AG04449 (cell line): Measurements from ENCODE around the gene CDC42SE2.

ENCODE experiments used
- CTCF ChIA-PET: fragments of 350-600 bp; formaldehyde crosslinking; extraction: SDS; loops from one replicate; lab custom pipeline; 2021; ENCODE audit warnings: antibody characterized with exemption; lab: Yijun Ruan, JAX
- POLR2A ChIA-PET: fragments of 400-600, 350-600 bp; formaldehyde crosslinking; extraction: SDS; loops from one replicate; lab custom pipeline; 2020; ENCODE audit warnings: antibody characterized with exemption, inconsistent platforms; lab: Yijun Ruan, JAX
- DNase-seq: peaks from one replicate; pipeline ENCODE4 v3.0.0-alpha.2; 2010; ENCODE audit warnings: low read depth, low spot score
- H3K4me3 ChIP-seq: 2 replicates; pipeline ENCODE4 v1.5.1; 2011; ENCODE audit warnings: low read depth, mild to moderate bottlenecking, control low read depth, low read length
- CTCF ChIP-seq: IDR thresholded peaks from one replicate; pipeline ENCODE4 v1.5.1; 2011; ENCODE audit warnings: mild to moderate bottlenecking, moderate library complexity, low read length, control low read depth, inconsistent platforms; ENCODE audit not compliant: insufficient read depth; ENCODE audit errors: missing control alignments

CDC42SE2 gene

GRCh38 chr5:131286400-131286715, 22.5 kb downstream of the CDC42SE2 start:
- no peak overlapping the region for H3K4me3 ChIP-seq
- no peak for TF ChIP-seq CTCF
- POLR2A ChIA-PET: no interaction called here
- no peak for DNase-seq
- CTCF ChIA-PET: no interaction called here

- no peak for TF ChIP-seq CTCF
- no peak for DNase-seq
- POLR2A ChIA-PET: no interaction called here
- no peak overlapping the region for H3K4me3 ChIP-seq
- CTCF ChIA-PET: no interaction called here
Measured at GRCh38 chr5:131288328-131288727, 24.5 kb downstream of the CDC42SE2 start.

GRCh38 chr5:131289738-131290137, 25.9 kb downstream of the CDC42SE2 start:
- ChIA-PET CTCF (no interaction called here), POLR2A (no interaction called here)
- no peak overlapping the region for H3K4me3 ChIP-seq
- DNase-seq: no peak
- TF ChIP-seq CTCF: no peak

- POLR2A ChIA-PET: no interaction called here
- CTCF ChIA-PET: no interaction called here
- no peak for TF ChIP-seq CTCF
Measured at GRCh38 chr5:131296213-131296672, 32.4 kb downstream of the CDC42SE2 start.

DNA sequence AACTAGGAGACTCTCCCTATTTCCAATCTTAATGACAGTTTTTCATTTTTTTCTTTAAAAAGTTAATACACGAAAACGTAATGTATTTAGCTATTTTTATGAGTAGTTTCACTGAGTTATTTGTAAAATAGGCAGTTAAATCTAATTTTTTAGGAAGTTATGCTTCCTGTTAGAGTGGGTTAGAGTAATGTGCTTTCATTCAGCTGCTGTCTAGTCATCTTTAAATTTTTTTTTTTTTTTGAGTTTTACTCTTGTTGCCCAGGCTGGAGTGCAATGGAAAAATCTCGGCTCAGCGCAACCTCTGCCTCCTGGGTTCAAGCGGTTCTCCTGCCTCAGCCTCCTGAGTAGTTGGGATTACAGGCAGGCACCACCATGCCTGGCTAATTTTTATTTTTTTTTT, 34.0 kb downstream of the CDC42SE2 start:
- TF ChIP-seq CTCF: no peak
- POLR2A ChIA-PET: no interaction called here
- H3K4me3 ChIP-seq: no peak overlapping the region
- no peak for DNase-seq
- CTCF ChIA-PET: no interaction called here

More at GRCh38 chr5:131296213-131296672, 32.4 kb downstream of the CDC42SE2 start:
- H3K4me3 ChIP-seq: no peak overlapping the region
- DNase-seq: no peak

- H3K4me3 ChIP-seq: no peak overlapping the region
- CTCF ChIA-PET: no interaction called here
- DNase-seq: no peak
- POLR2A ChIA-PET: no interaction called here
- no peak for TF ChIP-seq CTCF
Measured at GRCh38 chr5:131299465-131299864, 35.6 kb downstream of the CDC42SE2 start.

DNA sequence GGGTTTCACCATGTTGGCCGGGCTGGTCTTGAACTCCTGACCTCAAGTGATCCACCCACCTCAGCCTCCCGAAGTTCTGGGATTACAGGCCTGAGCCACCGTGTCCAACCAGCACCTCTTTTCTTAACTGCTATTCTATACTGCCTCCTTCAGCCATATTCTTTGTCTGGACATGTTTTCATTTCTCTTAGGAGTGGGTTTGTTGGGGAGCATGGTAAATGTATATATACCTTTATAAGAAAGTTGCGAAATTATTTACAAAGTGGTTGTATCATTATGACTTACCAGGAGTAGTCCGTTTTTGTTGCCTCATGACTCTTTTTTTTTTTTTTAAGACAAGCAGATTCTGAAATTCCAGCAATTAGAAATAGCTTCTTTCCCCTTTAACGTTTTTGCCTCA, 38.7 kb downstream of the CDC42SE2 start:
- no peak for DNase-seq
- POLR2A ChIA-PET: no interaction called here
- no peak for TF ChIP-seq CTCF
- CTCF ChIA-PET: no interaction called here
- no peak overlapping the region for H3K4me3 ChIP-seq
